CD4-positive, alpha-beta T cell (primary cell): ENCODE measurements around the gene SMIM14. TPM values are rescaled to one million over a fixed set of nuclear protein-coding genes. Genes with fewer than 3 reads are reported as not detected.

Source experiments
- ATAC-seq: fragments of 200-7000 bp; cut with Tn5 transposase; one replicate; pipeline ENCODE4 v1.10.0; 2022; ENCODE audit warnings: mild to moderate bottlenecking; ENCODE audit not compliant: poor library complexity
- CTCF ChIA-PET: fragments of 350-600 bp; sonication (Branson Sonifier 250); formaldehyde crosslinking; loops from one replicate; lab custom pipeline; 2021; ENCODE audit warnings: antibody characterized with exemption, inconsistent platforms; lab: Charles Lee
- POLR2A ChIA-PET: fragments of 350-600 bp; sonication (Branson Sonifier 250); formaldehyde crosslinking; loops from one replicate; lab custom pipeline; 2021; ENCODE audit warnings: antibody characterized with exemption, inconsistent platforms; lab: Charles Lee
- DNase-seq, 14 experiments: peaks; one replicate each; pipeline ENCODE4 v3.0.0-alpha.2; 2013 to 2020; ENCODE audit warnings: mixed read lengths in 2 of 14
- H3K27ac ChIP-seq, 2 donors: one replicate each; pipeline versions ENCODE4 v1.5.1 to v1.7.0; 2013; ENCODE audit warnings: low read length in 2 of 2, low read depth in 1 of 2, mild to moderate bottlenecking in 1 of 2
- H3K27me3 ChIP-seq, 2 experiments: 1 replicate in 1 of 2; 2 replicates in 1 of 2; pipeline versions ENCODE4 v1.6.1 to v1.7.0; 2013; ENCODE audit warnings: low read length in 2 of 2, control low read depth in 1 of 2, mild to moderate bottlenecking in 1 of 2, moderate library complexity in 1 of 2; ENCODE audit not compliant: insufficient read depth in 2 of 2, control insufficient read depth in 1 of 2
- H3K36me3 ChIP-seq: one replicate; pipeline ENCODE4 v1.6.1; 2013; ENCODE audit warnings: low read length, control low read depth; ENCODE audit not compliant: insufficient read depth
- H3K4me1 ChIP-seq: one replicate; pipeline ENCODE4 v1.6.1; 2013; ENCODE audit warnings: low read length, control low read depth; ENCODE audit not compliant: insufficient read depth
- H3K4me3 ChIP-seq: one replicate; pipeline ENCODE4 v1.5.1; 2013; ENCODE audit warnings: mild to moderate bottlenecking, low read length, moderate library complexity
- H3K9me3 ChIP-seq, 2 experiments: 1 replicate in 1 of 2; 2 replicates in 1 of 2; pipeline versions ENCODE4 v1.6.1 to v1.7.0; 2013; ENCODE audit warnings: low read length in 2 of 2, mild to moderate bottlenecking in 2 of 2, control low read depth in 1 of 2, moderate library complexity in 1 of 2; ENCODE audit not compliant: control insufficient read depth in 1 of 2, insufficient read depth in 1 of 2
- H3K27ac Mint-ChIP-seq: one replicate; pipeline ENCODE4 v1.8.0; 2020; ENCODE audit warnings: mixed read lengths
- H3K27me3 Mint-ChIP-seq: one replicate; pipeline ENCODE4 v1.8.0; 2021; ENCODE audit warnings: mixed read lengths
- H3K36me3 Mint-ChIP-seq: one replicate; pipeline ENCODE4 v1.8.0; 2021; ENCODE audit warnings: low read depth, mixed read lengths
- H3K4me1 Mint-ChIP-seq: one replicate; pipeline ENCODE4 v1.8.0; 2021; ENCODE audit warnings: low read depth, mixed read lengths
- H3K4me3 Mint-ChIP-seq: one replicate; pipeline ENCODE4 v1.8.0; 2020; ENCODE audit warnings: mild to moderate bottlenecking, mixed read lengths
- H3K9me3 Mint-ChIP-seq: one replicate; pipeline ENCODE4 v1.8.0; 2020; ENCODE audit warnings: mixed read lengths
- intact Hi-C, 2 experiments: fragments of 100-400 bp; cut with DNase I in 1 of 2; cut with micrococcal nuclease in 1 of 2; formaldehyde crosslinking; loops; one replicate each; pipeline versions ENCODE4 v1.15.1 to v1.9.0; 2023 to 2025; cut with DNase I, micrococcal nuclease
- total RNA-seq, 174 experiments: library from RNA in 2 of 174; stranded (reverse) in 2 of 174; gene quantifications; one replicate each; pipeline ENCODE4 v1.2.3 and lab custom pipeline; 2021 to 2026
- TF ChIP-seq, protein P1 (sequence below): fragments of 200-600 bp; IDR thresholded peaks from one replicate; pipeline ENCODE4 v1.8.0; 2022; ENCODE audit warnings: antibody characterized with exemption, mild to moderate bottlenecking

SMIM14 gene
- total RNA-seq, 2 experiments from 2014 or later = 2.0 to 3.1 TPM

GRCh38 chr4:39648827-39649558 lies 10.3 kb upstream of the SMIM14 start:
- ChIA-PET CTCF (no interaction called here), POLR2A (interaction anchor here (1.3 kb wide), 1 partner anchor 10 kb away, joined by 5 read pairs; the partner anchor contains the start of gene SMIM14)
- intact Hi-C loops = no loop called here
- Mint-ChIP-seq H3K27me3 (no peaks in the 10 kb centered on the region), H3K4me1 (no peaks in the 10 kb centered on the region), H3K36me3 (no peaks in the 10 kb centered on the region), H3K27ac (no peak overlapping the region), H3K4me3 (no peak overlapping the region), H3K9me3 (no peaks in the 10 kb centered on the region)
- H3K4me3 ChIP-seq = no peak overlapping the region
- no peak for DNase-seq
- no peaks in the 10 kb centered on the region for H3K27me3 ChIP-seq
- no peaks in the 10 kb centered on the region for H3K36me3 ChIP-seq
- no peak overlapping the region for H3K27ac ChIP-seq
- H3K4me1 ChIP-seq = no peaks in the 10 kb centered on the region
- ATAC-seq = no peak
- TF ChIP-seq, protein P1, sequence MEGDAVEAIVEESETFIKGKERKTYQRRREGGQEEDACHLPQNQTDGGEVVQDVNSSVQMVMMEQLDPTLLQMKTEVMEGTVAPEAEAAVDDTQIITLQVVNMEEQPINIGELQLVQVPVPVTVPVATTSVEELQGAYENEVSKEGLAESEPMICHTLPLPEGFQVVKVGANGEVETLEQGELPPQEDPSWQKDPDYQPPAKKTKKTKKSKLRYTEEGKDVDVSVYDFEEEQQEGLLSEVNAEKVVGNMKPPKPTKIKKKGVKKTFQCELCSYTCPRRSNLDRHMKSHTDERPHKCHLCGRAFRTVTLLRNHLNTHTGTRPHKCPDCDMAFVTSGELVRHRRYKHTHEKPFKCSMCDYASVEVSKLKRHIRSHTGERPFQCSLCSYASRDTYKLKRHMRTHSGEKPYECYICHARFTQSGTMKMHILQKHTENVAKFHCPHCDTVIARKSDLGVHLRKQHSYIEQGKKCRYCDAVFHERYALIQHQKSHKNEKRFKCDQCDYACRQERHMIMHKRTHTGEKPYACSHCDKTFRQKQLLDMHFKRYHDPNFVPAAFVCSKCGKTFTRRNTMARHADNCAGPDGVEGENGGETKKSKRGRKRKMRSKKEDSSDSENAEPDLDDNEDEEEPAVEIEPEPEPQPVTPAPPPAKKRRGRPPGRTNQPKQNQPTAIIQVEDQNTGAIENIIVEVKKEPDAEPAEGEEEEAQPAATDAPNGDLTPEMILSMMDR = no peak
- no peaks in the 10 kb centered on the region for H3K9me3 ChIP-seq

DNA sequence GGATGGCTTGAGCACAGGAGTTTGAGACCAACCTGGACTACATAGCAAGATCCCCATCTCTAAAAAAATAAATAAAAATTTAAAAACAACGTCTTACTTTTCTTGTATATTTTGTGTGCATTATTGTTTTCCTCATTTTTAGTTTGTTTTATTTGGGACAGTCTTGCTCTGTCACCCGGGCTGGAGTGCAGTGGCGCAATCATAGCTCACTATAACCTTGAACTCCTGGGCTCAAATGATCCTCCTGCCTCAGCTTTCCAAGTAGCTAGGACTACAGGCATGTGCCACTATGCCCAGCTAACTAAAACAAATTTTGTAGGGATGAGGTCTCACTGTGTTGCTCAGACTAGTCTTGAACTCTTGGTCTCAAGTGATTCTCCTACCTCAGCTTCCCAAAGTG lies 9.5 kb upstream of the SMIM14 start:
- POLR2A ChIA-PET = interaction anchor here (1.3 kb wide), 1 partner anchor 10 kb away, joined by 5 read pairs; the partner anchor contains the start of gene SMIM14
- H3K27ac Mint-ChIP-seq = no peak overlapping the region
- H3K36me3 ChIP-seq = no peaks in the 10 kb centered on the region
- H3K27me3 Mint-ChIP-seq = no peaks in the 10 kb centered on the region
- DNase-seq = no peak
- H3K4me3 Mint-ChIP-seq = no peak overlapping the region
- intact Hi-C loops = no loop called here
- CTCF ChIA-PET = no interaction called here
- H3K9me3 Mint-ChIP-seq = no peaks in the 10 kb centered on the region
- no peaks in the 10 kb centered on the region for H3K36me3 Mint-ChIP-seq
- no peaks in the 10 kb centered on the region for H3K9me3 ChIP-seq
- TF ChIP-seq, protein P1 = no peak
- ATAC-seq = no peak
- no peak overlapping the region for H3K27ac ChIP-seq
- no peaks in the 10 kb centered on the region for H3K4me1 Mint-ChIP-seq
- no peaks in the 10 kb centered on the region for H3K4me1 ChIP-seq
- no peak overlapping the region for H3K4me3 ChIP-seq
- no peaks in the 10 kb centered on the region for H3K27me3 ChIP-seq

DNA sequence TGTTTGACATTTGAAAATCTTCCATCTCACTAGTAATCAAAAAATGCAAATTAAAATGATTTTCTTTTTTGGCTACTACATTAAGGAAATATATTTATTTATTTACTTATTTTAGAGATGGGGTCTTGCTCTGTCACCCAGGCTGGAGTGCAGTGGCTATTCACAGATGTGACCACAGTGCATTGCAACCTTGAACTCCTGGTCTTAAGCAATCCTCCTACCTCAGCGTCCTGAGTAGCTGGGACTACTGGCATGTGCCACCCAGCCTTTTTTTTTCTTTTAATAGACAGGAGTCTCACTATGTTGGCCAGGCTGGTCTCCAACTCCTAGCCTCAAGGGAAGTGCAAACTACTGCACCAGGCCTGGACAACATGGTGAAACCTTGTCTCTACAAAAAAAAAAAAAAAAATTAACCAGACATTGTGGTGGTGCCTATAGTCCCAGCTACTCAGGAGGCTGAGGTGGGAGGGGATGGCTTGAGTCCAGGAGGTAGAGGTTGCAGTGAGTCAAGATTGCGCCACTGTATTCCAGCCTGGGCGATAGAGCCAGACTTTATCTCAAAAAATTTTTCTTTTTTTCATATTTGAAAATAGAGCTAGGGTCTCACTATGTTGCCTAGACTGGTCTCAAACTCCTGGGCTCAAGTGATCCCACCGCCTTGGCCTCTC lies 4.4 kb upstream of the SMIM14 start:
- intact Hi-C loops = no loop called here
- H3K4me1 ChIP-seq = peaks cover 14% of the 10 kb centered on the region
- Mint-ChIP-seq H3K4me3 (no peak overlapping the region), H3K4me1 (peaks cover 11% of the 10 kb centered on the region), H3K27me3 (no peaks in the 10 kb centered on the region), H3K9me3 (no peaks in the 10 kb centered on the region), H3K27ac (no peak overlapping the region), H3K36me3 (peaks cover 9% of the 10 kb centered on the region)
- no peaks in the 10 kb centered on the region for H3K9me3 ChIP-seq
- H3K36me3 ChIP-seq = no peaks in the 10 kb centered on the region
- TF ChIP-seq, protein P1 = no peak
- ATAC-seq (no peak), DNase-seq (no peak)
- CTCF ChIA-PET = no interaction called here
- no peak overlapping the region for H3K4me3 ChIP-seq
- H3K27ac ChIP-seq = no peak overlapping the region
- no peaks in the 10 kb centered on the region for H3K27me3 ChIP-seq
- POLR2A ChIA-PET = interaction anchor here (0.6 kb wide), 1 partner anchor 376 kb away, joined by 4 read pairs; no protein-coding TSS in a partner anchor
